K562 (cell line): Measurements from ENCODE around the gene ANTKMT. TPM values are rescaled to one million over a fixed set of nuclear protein-coding genes. Genes with fewer than 3 reads are reported as not detected.

Source experiments
- ESRRA ChIP-seq: fragments of 450-650 bp; IDR thresholded peaks from 2 replicates; pipeline ENCODE4 v1.6.1; 2014; ENCODE audit warnings: low read depth, mild to moderate bottlenecking, moderate library complexity, borderline replicate concordance
- HDAC2 ChIP-seq: fragments of 450-650 bp; IDR thresholded peaks from 2 replicates; pipeline ENCODE4 v1.6.1; 2016; ENCODE audit warnings: mild to moderate bottlenecking
- MTF1 ChIP-seq: fragments of 250-450 bp; sonication (Bioruptor Pico); IDR thresholded peaks from 2 replicates; pipeline ENCODE4 v1.9.0; 2021; ENCODE audit warnings: moderate library complexity, mild to moderate bottlenecking, inconsistent platforms, borderline replicate concordance
- NR2F6 ChIP-seq: fragments of 450-650 bp; formaldehyde crosslinking; IDR thresholded peaks from 2 replicates; pipeline ENCODE4 v1.4.0; 2020; ENCODE audit warnings: mild to moderate bottlenecking
- NR3C1 ChIP-seq: sonication (generic); formaldehyde crosslinking; IDR thresholded peaks from 2 replicates; pipeline ENCODE4 v1.8.1; 2022; ENCODE audit warnings: missing genetic modification reagents
- PHB2 ChIP-seq: fragments of 450-650 bp; IDR thresholded peaks from 2 replicates; pipeline ENCODE4 v1.6.1; 2017; ENCODE audit warnings: low read depth
- POLR2G ChIP-seq: fragments of 200-400 bp; formaldehyde crosslinking; IDR thresholded peaks from 2 replicates; pipeline ENCODE4 v1.6.1; 2017; ENCODE audit warnings: low read depth, mild to moderate bottlenecking, antibody characterized with exemption, low read length, moderate library complexity
- ZBTB8A ChIP-seq: fragments of 450-650 bp; IDR thresholded peaks from 2 replicates; pipeline ENCODE4 v1.6.1; 2018; ENCODE audit warnings: mild to moderate bottlenecking, moderate library complexity; ENCODE audit not compliant: partially characterized antibody
- ZFP1 ChIP-seq: fragments of 450-650 bp; formaldehyde crosslinking; IDR thresholded peaks from 2 replicates; pipeline ENCODE4 v1.4.0; 2020; ENCODE audit warnings: mild to moderate bottlenecking, mixed read lengths
- ZNF77 ChIP-seq: fragments of 250-450 bp; sonication (Bioruptor Pico); IDR thresholded peaks from 2 replicates; pipeline ENCODE4 v1.5.0; 2020
- polyA plus RNA-seq, 8 experiments: library from polyadenylated mRNA; depleted of rRNA in 4 of 8; stranded (reverse) in 5 of 8; unstranded in 3 of 8; fragments of >200 nt; fragmentation: Nextera tagmentation in 2 of 8; fragmentation: Illumina TruSeq in 1 of 8; extraction: Ambion mirVana in 2 of 8; extraction: Trizol in 1 of 8; gene quantifications; 2 replicates each; pipeline versions ENCODE4 v1.2.1 to v1.2.3, GENCODE V29; 2011 to 2014; ENCODE audit warnings: inconsistent platforms in 1 of 8, missing spikeins in 1 of 8
- total RNA-seq, 7 experiments: library from RNA; depleted of rRNA in 6 of 7; stranded (reverse); fragments of >200 nt in 6 of 7; fragmentation: Illumina TruSeq in 2 of 7; extraction: Trizol in 2 of 7; gene quantifications; 2 replicates each; pipeline versions ENCODE4 v1.2.1 to v1.2.3, GENCODE V29; 2011 to 2021; ENCODE audit warnings: low replicate concordance in 1 of 7
- TF ChIP-seq, protein P1 (sequence below): fragments of 450-650 bp; formaldehyde crosslinking; IDR thresholded peaks from 2 replicates; pipeline ENCODE4 v1.4.0; 2022; ENCODE audit warnings: missing genetic modification characterization
- TF ChIP-seq, protein P2 (sequence below): fragments of 450-650 bp; formaldehyde crosslinking; IDR thresholded peaks from 2 replicates; pipeline ENCODE4 v1.4.0; 2020; ENCODE audit warnings: mild to moderate bottlenecking, mixed read lengths
- TF ChIP-seq, protein P3 (sequence below), 3 experiments: IDR thresholded peaks in 2 of 3; conservative IDR thresholded peaks in 1 of 3; 2 replicates each; pipeline ENCODE4 v1.5.1; 2011 to 2012; ENCODE audit warnings: low read length in 3 of 3, mild to moderate bottlenecking in 3 of 3, control low read depth in 2 of 3, improper control_type of control experiment in 1 of 3, inconsistent platforms in 1 of 3, low read depth in 1 of 3, mixed read lengths in 1 of 3, moderate library complexity in 1 of 3; ENCODE audit not compliant: insufficient read depth in 2 of 3
- TF ChIP-seq, protein P4 (sequence below): IDR thresholded peaks from 3 replicates; pipeline ENCODE4 v1.6.1; 2011; ENCODE audit warnings: borderline replicate concordance, mild to moderate bottlenecking; ENCODE audit not compliant: insufficient read length, insufficient read depth

ANTKMT gene
- total and polyA plus RNA-seq, 9 of the 15 experiments (the other 6 are each of a cell fraction or from before 2014, with no cell fraction given) = 0.58 to 217 (median 19.1) TPM

DNA sequence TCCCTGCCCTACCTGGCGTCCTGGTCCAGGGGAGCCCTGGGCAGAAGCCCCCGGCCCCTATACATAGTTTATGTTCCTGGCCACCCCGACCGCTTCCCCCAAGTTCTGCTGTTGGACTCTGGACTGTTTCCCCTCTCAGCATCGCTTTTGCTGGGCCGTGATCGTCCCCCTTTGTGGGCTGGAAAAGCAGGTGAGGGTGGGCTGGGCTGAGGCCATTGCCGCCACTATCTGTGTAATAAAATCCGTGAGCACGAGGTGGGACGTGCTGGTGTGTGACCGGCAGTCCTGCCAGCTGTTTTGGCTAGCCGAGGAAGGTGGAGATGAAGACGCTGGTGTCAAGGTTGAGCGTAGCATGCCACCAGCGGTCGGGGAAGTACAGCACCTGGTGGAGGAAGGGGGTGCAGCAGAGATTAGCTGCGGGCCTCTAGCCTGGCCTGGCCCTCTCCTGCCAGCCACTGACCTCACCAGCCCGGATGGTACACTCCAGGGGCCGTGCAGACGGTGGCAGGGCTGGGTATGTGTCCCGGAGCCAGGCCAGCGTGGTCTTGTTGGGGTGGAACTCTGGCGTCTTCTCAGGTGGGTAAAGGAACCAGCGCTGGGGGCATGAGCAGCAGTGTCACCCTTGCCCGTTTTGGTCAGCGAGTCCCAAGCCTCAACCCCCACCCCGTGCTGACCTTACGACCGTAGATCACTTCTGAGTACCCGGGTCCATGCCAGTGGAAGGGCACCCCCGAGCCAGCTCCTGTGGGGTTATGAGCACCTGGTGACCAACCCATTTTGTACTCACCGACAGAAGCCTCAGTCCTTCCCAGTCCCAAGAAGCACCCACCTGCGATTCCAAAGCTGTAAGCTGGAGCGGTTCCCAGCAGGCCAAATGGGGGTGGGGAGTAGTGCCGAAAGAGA, 38.2 kb upstream of the ANTKMT start (continued):
- TF ChIP-seq ZFP1 (CRISPR knock-in tag) = no peak
- no peak for TF ChIP-seq HDAC2
- TF ChIP-seq ZBTB8A = no peak
- no peak for TF ChIP-seq NR2F6 (CRISPR knock-in tag)
- no peak for TF ChIP-seq PHB2
- no peak for TF ChIP-seq MTF1 (CRISPR knock-in tag)
- TF ChIP-seq, protein P1, sequence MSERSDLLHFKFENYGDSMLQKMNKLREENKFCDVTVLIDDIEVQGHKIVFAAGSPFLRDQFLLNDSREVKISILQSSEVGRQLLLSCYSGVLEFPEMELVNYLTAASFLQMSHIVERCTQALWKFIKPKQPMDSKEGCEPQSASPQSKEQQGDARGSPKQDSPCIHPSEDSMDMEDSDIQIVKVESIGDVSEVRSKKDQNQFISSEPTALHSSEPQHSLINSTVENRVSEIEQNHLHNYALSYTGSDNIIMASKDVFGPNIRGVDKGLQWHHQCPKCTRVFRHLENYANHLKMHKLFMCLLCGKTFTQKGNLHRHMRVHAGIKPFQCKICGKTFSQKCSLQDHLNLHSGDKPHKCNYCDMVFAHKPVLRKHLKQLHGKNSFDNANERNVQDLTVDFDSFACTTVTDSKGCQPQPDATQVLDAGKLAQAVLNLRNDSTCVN (CRISPR knock-in tag) = no peak
- TF ChIP-seq ESRRA = no peak
- TF ChIP-seq NR3C1 (CRISPR knock-in tag) = no peak
- TF ChIP-seq, protein P2, sequence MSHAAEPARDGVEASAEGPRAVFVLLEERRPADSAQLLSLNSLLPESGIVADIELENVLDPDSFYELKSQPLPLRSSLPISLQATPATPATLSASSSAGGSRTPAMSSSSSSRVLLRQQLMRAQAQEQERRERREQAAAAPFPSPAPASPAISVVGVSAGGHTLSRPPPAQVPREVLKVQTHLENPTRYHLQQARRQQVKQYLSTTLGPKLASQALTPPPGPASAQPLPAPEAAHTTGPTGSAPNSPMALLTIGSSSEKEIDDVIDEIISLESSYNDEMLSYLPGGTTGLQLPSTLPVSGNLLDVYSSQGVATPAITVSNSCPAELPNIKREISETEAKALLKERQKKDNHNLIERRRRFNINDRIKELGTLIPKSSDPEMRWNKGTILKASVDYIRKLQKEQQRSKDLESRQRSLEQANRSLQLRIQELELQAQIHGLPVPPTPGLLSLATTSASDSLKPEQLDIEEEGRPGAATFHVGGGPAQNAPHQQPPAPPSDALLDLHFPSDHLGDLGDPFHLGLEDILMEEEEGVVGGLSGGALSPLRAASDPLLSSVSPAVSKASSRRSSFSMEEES (CRISPR knock-in tag) = no peak
- TF ChIP-seq, protein P3, sequence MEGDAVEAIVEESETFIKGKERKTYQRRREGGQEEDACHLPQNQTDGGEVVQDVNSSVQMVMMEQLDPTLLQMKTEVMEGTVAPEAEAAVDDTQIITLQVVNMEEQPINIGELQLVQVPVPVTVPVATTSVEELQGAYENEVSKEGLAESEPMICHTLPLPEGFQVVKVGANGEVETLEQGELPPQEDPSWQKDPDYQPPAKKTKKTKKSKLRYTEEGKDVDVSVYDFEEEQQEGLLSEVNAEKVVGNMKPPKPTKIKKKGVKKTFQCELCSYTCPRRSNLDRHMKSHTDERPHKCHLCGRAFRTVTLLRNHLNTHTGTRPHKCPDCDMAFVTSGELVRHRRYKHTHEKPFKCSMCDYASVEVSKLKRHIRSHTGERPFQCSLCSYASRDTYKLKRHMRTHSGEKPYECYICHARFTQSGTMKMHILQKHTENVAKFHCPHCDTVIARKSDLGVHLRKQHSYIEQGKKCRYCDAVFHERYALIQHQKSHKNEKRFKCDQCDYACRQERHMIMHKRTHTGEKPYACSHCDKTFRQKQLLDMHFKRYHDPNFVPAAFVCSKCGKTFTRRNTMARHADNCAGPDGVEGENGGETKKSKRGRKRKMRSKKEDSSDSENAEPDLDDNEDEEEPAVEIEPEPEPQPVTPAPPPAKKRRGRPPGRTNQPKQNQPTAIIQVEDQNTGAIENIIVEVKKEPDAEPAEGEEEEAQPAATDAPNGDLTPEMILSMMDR (IDR thresholded peaks at IDR 0.05 in 2 of 3, conservative IDR thresholded peaks at IDR 0.05 in 1 of 3; ENCODE audit: insufficient read depth in 2 of 3, low read depth in 1 of 3, low read length in 3 of 3) = no peak
- TF ChIP-seq, protein P4, sequence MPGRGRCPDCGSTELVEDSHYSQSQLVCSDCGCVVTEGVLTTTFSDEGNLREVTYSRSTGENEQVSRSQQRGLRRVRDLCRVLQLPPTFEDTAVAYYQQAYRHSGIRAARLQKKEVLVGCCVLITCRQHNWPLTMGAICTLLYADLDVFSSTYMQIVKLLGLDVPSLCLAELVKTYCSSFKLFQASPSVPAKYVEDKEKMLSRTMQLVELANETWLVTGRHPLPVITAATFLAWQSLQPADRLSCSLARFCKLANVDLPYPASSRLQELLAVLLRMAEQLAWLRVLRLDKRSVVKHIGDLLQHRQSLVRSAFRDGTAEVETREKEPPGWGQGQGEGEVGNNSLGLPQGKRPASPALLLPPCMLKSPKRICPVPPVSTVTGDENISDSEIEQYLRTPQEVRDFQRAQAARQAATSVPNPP = no peak
- TF ChIP-seq POLR2G = peak; percentile 64
- TF ChIP-seq ZNF77 (CRISPR knock-in tag) = no peak
